PC-3 (cell line): ENCODE data around the gene FAR2. TPM values are rescaled to one million over a fixed set of nuclear protein-coding genes. Genes with fewer than 3 reads are reported as not detected.

Experiments
- ATAC-seq: fragments of 200-7000 bp; cut with Tn5 transposase; 2 replicates; pipeline ENCODE4 v1.9.1; 2020; ENCODE audit warnings: mild to moderate bottlenecking, moderate library complexity
- BruUV-seq: library from RNA; stranded (reverse); fragments of 400-500 nt; replicated peaks from 2 replicates; lab custom pipeline; 2021; lab: Mats Ljungman, UMichigan
- CTCF ChIA-PET: fragments of 300-600 bp; sonication (Branson Sonifier 250); formaldehyde crosslinking; loops from one replicate; lab custom pipeline; 2022; ENCODE audit warnings: antibody characterized with exemption; lab: Charles Lee
- POLR2A ChIA-PET: fragments of 300-600 bp; sonication (Branson Sonifier 250); formaldehyde crosslinking; loops from one replicate; lab custom pipeline; 2022; ENCODE audit warnings: antibody characterized with exemption; ENCODE audit not compliant: unreplicated experiment; lab: Charles Lee
- DNase-seq: peaks from one replicate; pipeline ENCODE4 v3.0.0-alpha.2; 2015
- H2AFZ ChIP-seq: fragments of 300-600 bp; sonication (generic); 2 replicates; pipeline ENCODE4 v1.6.0; 2016; ENCODE audit warnings: antibody characterized with exemption, low read length
- H3F3A ChIP-seq: fragments of 300-600 bp; sonication (generic); one replicate; pipeline ENCODE4 v1.6.0; 2017; ENCODE audit warnings: antibody characterized with exemption, low read length, control low read depth, mild to moderate bottlenecking; ENCODE audit not compliant: unreplicated experiment
- H3K27ac ChIP-seq: fragments of 300-600 bp; sonication (generic); 2 replicates; pipeline ENCODE4 v1.5.1; 2016; ENCODE audit warnings: mild to moderate bottlenecking, low read length
- H3K27me3 ChIP-seq: fragments of 300-600 bp; sonication (generic); 2 replicates; pipeline ENCODE4 v1.6.1; 2016; ENCODE audit warnings: low read length, mixed read lengths
- H3K36me3 ChIP-seq: fragments of 300-600 bp; sonication (generic); 2 replicates; pipeline ENCODE4 v1.6.1; 2016; ENCODE audit warnings: low read depth, mixed run types, low read length, mixed read lengths
- H3K4me1 ChIP-seq: fragments of 300-600 bp; sonication (generic); 2 replicates; pipeline ENCODE4 v1.5.1; 2016; ENCODE audit warnings: low read length; ENCODE audit not compliant: insufficient read depth
- H3K4me2 ChIP-seq: fragments of 300-600 bp; sonication (generic); 2 replicates; pipeline ENCODE4 v1.6.0; 2016; ENCODE audit warnings: low read length
- H3K4me3 ChIP-seq: fragments of 300-600 bp; sonication (generic); 2 replicates; pipeline ENCODE4 v1.5.1; 2016; ENCODE audit warnings: mild to moderate bottlenecking, low read length, mixed read lengths
- H3K79me2 ChIP-seq: fragments of 300-600 bp; sonication (generic); 2 replicates; pipeline ENCODE4 v1.6.1; 2017; ENCODE audit warnings: low read length, mixed read lengths
- H3K9ac ChIP-seq: fragments of 300-600 bp; sonication (generic); 2 replicates; pipeline ENCODE4 v1.6.0; 2016; ENCODE audit warnings: mild to moderate bottlenecking, low read length
- H3K9me2 ChIP-seq: fragments of 300-600 bp; sonication (generic); replicated peaks from 2 replicates; pipeline ENCODE4 v1.6.1; 2016; ENCODE audit warnings: mixed run types, low read length, mixed read lengths
- H3K9me3 ChIP-seq: fragments of 300-600 bp; sonication (generic); 2 replicates; pipeline ENCODE4 v1.6.1; 2016; ENCODE audit warnings: low read length, mixed read lengths
- H4K20me1 ChIP-seq: fragments of 300-600 bp; sonication (generic); 2 replicates; pipeline ENCODE4 v1.6.1; 2016; ENCODE audit warnings: low read length, mixed read lengths
- EZH2 ChIP-seq: fragments of 300-600 bp; sonication (generic); IDR thresholded peaks from one replicate; pipeline ENCODE4 v1.6.1; 2017; ENCODE audit warnings: antibody characterized with exemption, mild to moderate bottlenecking, low read length; ENCODE audit not compliant: unreplicated experiment
- EZH2phosphoT487 ChIP-seq: fragments of 300-600 bp; sonication (generic); IDR thresholded peaks from 2 replicates; pipeline ENCODE4 v1.6.1; 2018; ENCODE audit warnings: mild to moderate bottlenecking, antibody characterized with exemption, low read length, borderline replicate concordance
- intact Hi-C: fragments of 100-400 bp; cut with micrococcal nuclease; formaldehyde crosslinking; loops from 2 replicates; pipeline ENCODE4 v1.9.0; 2023
- total RNA-seq: library from RNA; depleted of rRNA; stranded (reverse); fragments of >200 nt; gene quantifications from 2 replicates; pipeline ENCODE4 v1.2.3, GENCODE V29; 2014
- TF ChIP-seq, protein P1 (sequence below): fragments of 300-600 bp; sonication (generic); conservative IDR thresholded peaks from 2 replicates; pipeline ENCODE4 v1.5.1; 2017; ENCODE audit warnings: antibody characterized with exemption, low read depth, mild to moderate bottlenecking, low read length

Gene FAR2
- total RNA-seq, 1 experiment from 2014 or later: 10.2 TPM

DNA sequence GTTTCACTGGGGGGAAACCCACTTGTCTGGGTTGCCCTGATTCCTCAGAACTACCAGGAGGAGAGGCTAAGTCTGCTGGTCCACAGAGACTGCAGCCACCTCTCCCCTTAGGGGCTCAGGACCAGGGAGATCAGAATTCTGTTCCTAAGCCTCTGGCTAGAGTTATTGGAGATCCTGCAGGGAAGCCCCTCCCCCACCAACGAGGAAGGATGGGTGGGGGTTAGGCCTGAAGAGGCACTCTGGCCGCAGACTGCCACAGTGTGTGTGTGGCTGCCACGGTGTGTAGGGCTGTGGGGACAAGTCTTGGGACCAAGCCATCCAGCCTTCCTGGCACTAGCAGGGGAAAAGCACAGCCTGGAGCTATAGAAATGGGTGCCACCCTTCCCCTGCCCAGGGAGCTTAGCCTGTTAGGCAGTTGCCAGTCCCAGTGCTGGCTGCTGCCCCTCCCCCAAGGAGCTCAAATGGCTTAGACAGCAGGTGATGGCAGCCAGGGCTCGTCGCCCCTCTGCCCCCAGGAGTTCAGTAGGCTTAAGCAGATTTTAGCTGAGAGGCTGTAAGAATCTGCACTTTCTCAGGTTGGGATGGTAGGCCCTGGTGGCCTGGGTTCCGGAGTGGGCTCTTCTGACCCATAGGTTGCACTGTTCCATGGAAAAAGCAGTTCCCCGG is 124.2 kb downstream of the FAR2 start:
- no peaks in the 10 kb centered on the region for H3K36me3 ChIP-seq
- no peak for TF ChIP-seq EZH2
- TF ChIP-seq, protein P1, sequence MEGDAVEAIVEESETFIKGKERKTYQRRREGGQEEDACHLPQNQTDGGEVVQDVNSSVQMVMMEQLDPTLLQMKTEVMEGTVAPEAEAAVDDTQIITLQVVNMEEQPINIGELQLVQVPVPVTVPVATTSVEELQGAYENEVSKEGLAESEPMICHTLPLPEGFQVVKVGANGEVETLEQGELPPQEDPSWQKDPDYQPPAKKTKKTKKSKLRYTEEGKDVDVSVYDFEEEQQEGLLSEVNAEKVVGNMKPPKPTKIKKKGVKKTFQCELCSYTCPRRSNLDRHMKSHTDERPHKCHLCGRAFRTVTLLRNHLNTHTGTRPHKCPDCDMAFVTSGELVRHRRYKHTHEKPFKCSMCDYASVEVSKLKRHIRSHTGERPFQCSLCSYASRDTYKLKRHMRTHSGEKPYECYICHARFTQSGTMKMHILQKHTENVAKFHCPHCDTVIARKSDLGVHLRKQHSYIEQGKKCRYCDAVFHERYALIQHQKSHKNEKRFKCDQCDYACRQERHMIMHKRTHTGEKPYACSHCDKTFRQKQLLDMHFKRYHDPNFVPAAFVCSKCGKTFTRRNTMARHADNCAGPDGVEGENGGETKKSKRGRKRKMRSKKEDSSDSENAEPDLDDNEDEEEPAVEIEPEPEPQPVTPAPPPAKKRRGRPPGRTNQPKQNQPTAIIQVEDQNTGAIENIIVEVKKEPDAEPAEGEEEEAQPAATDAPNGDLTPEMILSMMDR: no peak
- no peak for TF ChIP-seq EZH2phosphoT487
- no peak overlapping the region for H2AFZ ChIP-seq
- no peaks in the 10 kb centered on the region for H3F3A ChIP-seq
- H3K4me3 ChIP-seq: no peak overlapping the region
- intact Hi-C loops: no loop called here
- H3K9me3 ChIP-seq: no peaks in the 10 kb centered on the region
- CTCF ChIA-PET: no interaction called here
- H3K79me2 ChIP-seq: no peaks in the 10 kb centered on the region
- ATAC-seq: no peak
- no peak overlapping the region for H3K4me2 ChIP-seq
- no peak overlapping the region for H3K27ac ChIP-seq
- no TSS peak for BruUV-seq
- H3K9me2 ChIP-seq: no peaks in the 10 kb centered on the region
- H3K9ac ChIP-seq: no peak overlapping the region
- H4K20me1 ChIP-seq: no peaks in the 10 kb centered on the region
- H3K4me1 ChIP-seq: no peaks in the 10 kb centered on the region; the same call in 1 of the 2 replicates
- DNase-seq: no peak
- H3K27me3 ChIP-seq: no peaks in the 10 kb centered on the region
- POLR2A ChIA-PET: interaction anchor here (0.6 kb wide), 1 partner anchor 1533 kb away, joined by 6 read pairs; no protein-coding TSS in a partner anchor

DNA sequence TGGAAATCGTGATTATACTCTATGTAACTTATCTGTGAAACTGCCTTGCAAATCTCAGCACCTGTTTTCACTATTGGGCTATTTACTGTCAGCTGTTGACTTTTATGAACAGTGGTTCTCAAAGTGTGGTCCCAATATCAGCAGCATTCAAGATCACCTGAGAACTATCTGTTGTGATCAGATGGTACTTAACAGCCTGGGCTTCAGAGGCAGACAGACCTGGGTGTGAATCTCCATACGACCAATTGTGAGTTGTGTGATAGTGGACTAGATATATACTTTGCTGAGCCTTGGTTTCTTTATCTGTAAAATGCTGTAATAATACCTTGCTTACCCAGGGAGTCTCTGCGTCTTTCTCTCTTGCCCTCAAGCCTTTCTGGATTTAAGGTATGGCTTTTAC is 126.8 kb downstream of the FAR2 start:
- Histone ChIP-seq H3F3A (no peaks in the 10 kb centered on the region), H3K36me3 (no peaks in the 10 kb centered on the region), H3K9me2 (no peaks in the 10 kb centered on the region; the same call in 1 of the 2 replicates), H2AFZ (no peak overlapping the region), H3K79me2 (no peaks in the 10 kb centered on the region), H3K4me3 (no peak overlapping the region), H3K9ac (no peak overlapping the region), H3K4me2 (no peak overlapping the region), H3K27me3 (no peaks in the 10 kb centered on the region), H3K4me1 (no peaks in the 10 kb centered on the region), H3K9me3 (no peaks in the 10 kb centered on the region), H4K20me1 (no peaks in the 10 kb centered on the region), H3K27ac (no peak overlapping the region)
- BruUV-seq: no TSS peak
- TF ChIP-seq, protein P1: no peak
- TF ChIP-seq EZH2 (no peak), EZH2phosphoT487 (no peak)
- DNase-seq (no peak), ATAC-seq (no peak)
- ChIA-PET CTCF (no interaction called here), POLR2A (no interaction called here)
- intact Hi-C loops: no loop called here

DNA sequence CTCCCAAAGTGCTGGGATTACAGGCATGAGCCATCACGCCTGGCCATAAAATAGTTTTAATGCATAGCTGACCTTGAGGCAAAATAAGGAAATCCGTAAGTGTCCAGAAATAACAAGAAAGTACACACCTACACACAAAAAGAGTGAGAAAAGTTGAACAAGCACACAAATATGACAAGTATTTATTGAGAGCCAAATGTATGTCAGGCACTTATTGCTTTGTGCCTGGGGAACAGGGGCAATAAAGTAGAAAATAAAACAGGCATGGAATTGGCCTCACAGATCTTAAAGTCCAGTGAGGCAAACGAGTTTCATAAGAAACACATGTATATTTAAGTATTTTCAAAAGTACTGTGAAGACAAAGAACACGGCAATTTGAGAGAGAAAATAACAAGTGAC is 128.2 kb downstream of the FAR2 start:
- H3K4me2 ChIP-seq: no peak overlapping the region
- H3K79me2 ChIP-seq: no peaks in the 10 kb centered on the region
- no peaks in the 10 kb centered on the region for H3F3A ChIP-seq
- no peak overlapping the region for H3K27ac ChIP-seq
- DNase-seq (no peak), ATAC-seq (no peak)
- H3K9ac ChIP-seq: no peak overlapping the region
- intact Hi-C loops: no loop called here
- BruUV-seq: no TSS peak
- no peaks in the 10 kb centered on the region for H4K20me1 ChIP-seq
- no peaks in the 10 kb centered on the region for H3K9me3 ChIP-seq
- no peak overlapping the region for H3K4me3 ChIP-seq
- H3K27me3 ChIP-seq: no peaks in the 10 kb centered on the region
- POLR2A ChIA-PET: no interaction called here
- CTCF ChIA-PET: interaction anchor here (0.8 kb wide), 1 partner anchor 35 kb away, joined by 9 read pairs; no protein-coding TSS in a partner anchor
- TF ChIP-seq EZH2phosphoT487 (no peak), EZH2 (no peak)
- TF ChIP-seq, protein P1: no peak
- no peaks in the 10 kb centered on the region; the same call in 1 of the 2 replicates for H3K9me2 ChIP-seq
- H3K4me1 ChIP-seq: no peaks in the 10 kb centered on the region
- H2AFZ ChIP-seq: no peak overlapping the region
- H3K36me3 ChIP-seq: no peaks in the 10 kb centered on the region
